Endothelial cell of umbilical vein (primary cell): ENCODE results near the gene VIPR2. TPM values are rescaled to one million over a fixed set of nuclear protein-coding genes. Genes with fewer than 3 reads are reported as not detected.

Source experiments
- BruUV-seq: library from RNA; stranded (reverse); fragments of 400-500 nt; replicated peaks from 2 replicates; lab custom pipeline; 2021; lab: Mats Ljungman, UMichigan
- CTCF ChIA-PET: fragments of 300-600, 350-600 bp; sonication (Branson Sonifier 250); formaldehyde crosslinking; loops from one replicate; lab custom pipeline; 2021; ENCODE audit warnings: antibody characterized with exemption, inconsistent platforms; lab: Charles Lee
- POLR2A ChIA-PET: fragments of 300-600, 350-600 bp; sonication (Branson Sonifier 250); formaldehyde crosslinking; loops from one replicate; lab custom pipeline; 2021; ENCODE audit warnings: antibody characterized with exemption, inconsistent platforms; lab: Charles Lee
- DNase-seq: peaks from one replicate; pipeline ENCODE4 v3.0.0-alpha.2; 2011; ENCODE audit warnings: low read depth, low spot score
- FAIRE-seq: peaks from 2 replicates; lab custom pipeline; 2011; peaks lifted over from hg19 to GRCh38; lab: Jason Lieb, UNC
- H2AFZ ChIP-seq: 2 replicates; pipeline ENCODE4 v1.6.0; 2012; ENCODE audit warnings: low read depth, low read length, control low read depth, inconsistent platforms
- H3K27ac ChIP-seq: 2 replicates; pipeline ENCODE4 v1.5.1; 2011; ENCODE audit warnings: low read depth, mild to moderate bottlenecking, control low read depth, low read length, moderate library complexity; ENCODE audit not compliant: insufficient read depth
- H3K27me3 ChIP-seq, 2 experiments: 2 replicates each; pipeline versions ENCODE4 v1.6.0 to v1.6.1; 2011; ENCODE audit warnings: low read length in 2 of 2, mixed read lengths in 1 of 2; ENCODE audit not compliant: control insufficient read depth in 2 of 2, insufficient read depth in 2 of 2
- H3K36me3 ChIP-seq, 2 experiments: 2 replicates in 1 of 2; 3 replicates in 1 of 2; pipeline ENCODE4 v1.5.1; 2011; ENCODE audit warnings: low read length in 2 of 2, mild to moderate bottlenecking in 1 of 2, moderate library complexity in 1 of 2; ENCODE audit not compliant: control insufficient read depth in 2 of 2, insufficient read depth in 2 of 2; ENCODE audit errors: extremely low read depth in 1 of 2
- H3K4me1 ChIP-seq: 3 replicates; pipeline ENCODE4 v1.5.1; 2011; ENCODE audit warnings: mild to moderate bottlenecking, low read length; ENCODE audit not compliant: control insufficient read depth, insufficient read depth; ENCODE audit errors: extremely low read depth
- H3K4me2 ChIP-seq: 2 replicates; pipeline ENCODE4 v1.6.1; 2011; ENCODE audit warnings: low read length, control low read depth, mixed read lengths; ENCODE audit not compliant: insufficient read depth
- H3K4me3 ChIP-seq, 3 experiments: fragments of 200-600 bp in 1 of 3; sonication (generic), shearing (Covaris generic) in 1 of 3; replicated peaks in 1 of 3; 2 replicates each; pipeline ENCODE4 v1.5.1; 2011 to 2016; ENCODE audit warnings: control low read depth in 3 of 3, low read length in 3 of 3, mild to moderate bottlenecking in 2 of 3, inconsistent platforms in 1 of 3, low read depth in 1 of 3, moderate library complexity in 1 of 3; ENCODE audit not compliant: insufficient read depth in 1 of 3
- H3K79me2 ChIP-seq: 2 replicates; pipeline ENCODE4 v1.6.0; 2012; ENCODE audit warnings: low read length, inconsistent platforms; ENCODE audit not compliant: control insufficient read depth, insufficient read depth
- H3K9ac ChIP-seq: replicated peaks from 2 replicates; pipeline ENCODE3; 2011; ENCODE audit warnings: low read length, control low read depth; ENCODE audit not compliant: insufficient read depth; ENCODE audit errors: extremely low read depth
- H3K9me1 ChIP-seq: replicated peaks from 3 replicates; pipeline ENCODE4 v1.6.0; 2011; ENCODE audit warnings: mild to moderate bottlenecking, low read length; ENCODE audit not compliant: control insufficient read depth, insufficient read depth; ENCODE audit errors: extremely low read depth
- H3K9me3 ChIP-seq: replicated peaks from 2 replicates; pipeline ENCODE4 v1.5.1; 2012; ENCODE audit warnings: low read length, inconsistent platforms; ENCODE audit not compliant: control insufficient read depth, insufficient read depth
- H4K20me1 ChIP-seq: replicated peaks from 2 replicates; pipeline ENCODE3; 2011; ENCODE audit warnings: mild to moderate bottlenecking, low read length; ENCODE audit not compliant: control insufficient read depth, insufficient read depth; ENCODE audit errors: extremely low read depth
- CTCF ChIP-seq, 2 donors: IDR thresholded peaks; 1 replicate in 1 of 2; 2 replicates in 1 of 2; pipeline ENCODE4 v1.5.1; 2011; ENCODE audit warnings: low read length in 2 of 2, mild to moderate bottlenecking in 2 of 2, moderate library complexity in 2 of 2, control low read depth in 1 of 2, inconsistent platforms in 1 of 2, low read depth in 1 of 2; ENCODE audit not compliant: insufficient read depth in 1 of 2; ENCODE audit errors: extremely low read depth in 1 of 2
- EZH2 ChIP-seq: IDR thresholded peaks from 2 replicates; pipeline ENCODE4 v1.6.1; 2012; ENCODE audit warnings: borderline replicate concordance, low read depth, mild to moderate bottlenecking, moderate library complexity, low read length, inconsistent platforms; ENCODE audit not compliant: severe bottlenecking
- FOS ChIP-seq: IDR thresholded peaks from 2 replicates; pipeline ENCODE4 v1.6.1; 2011; ENCODE audit warnings: mild to moderate bottlenecking, low read length, moderate library complexity, borderline replicate concordance; ENCODE audit not compliant: insufficient read depth
- GATA2 ChIP-seq: IDR thresholded peaks from 2 replicates; pipeline ENCODE4 v1.7.0; 2011; ENCODE audit warnings: low read depth, mild to moderate bottlenecking, moderate library complexity, mixed read lengths, low read length; ENCODE audit not compliant: insufficient read length, insufficient read depth
- JUN ChIP-seq: IDR thresholded peaks from 2 replicates; pipeline ENCODE4 v1.6.1; 2011; ENCODE audit warnings: borderline replicate concordance, low read depth; ENCODE audit not compliant: insufficient read length, insufficient read depth
- MAX ChIP-seq: IDR thresholded peaks from 2 replicates; pipeline ENCODE4 v1.6.1; 2011; ENCODE audit not compliant: insufficient read depth, insufficient read length
- MYC ChIP-seq: IDR thresholded peaks from one replicate; pipeline ENCODE4 v1.6.1; 2011; ENCODE audit warnings: mild to moderate bottlenecking, low read depth, low read length
- POLR2A ChIP-seq: IDR thresholded peaks from 2 replicates; pipeline ENCODE4 v1.6.1; 2012; ENCODE audit warnings: low read depth, mild to moderate bottlenecking, control low read depth, low read length
- POLR2AphosphoS5 ChIP-seq: IDR thresholded peaks from 2 replicates; pipeline ENCODE4 v1.6.1; 2012; ENCODE audit warnings: low read depth, mild to moderate bottlenecking, control low read depth, low read length, moderate library complexity; ENCODE audit not compliant: insufficient read depth
- dilution Hi-C: fragments of 300-500 bp; cut with MboI; formaldehyde crosslinking; loops from one replicate; pipeline ENCODE4 v1.15.0; 2019; ENCODE audit warnings: low sequenced_read_pairs; ENCODE audit not compliant: extremely low pct_ligation_motif_present
- intact Hi-C: fragments of 100-400 bp; cut with micrococcal nuclease; formaldehyde crosslinking; loops from one replicate; pipeline ENCODE4 v1.10.0; 2022
- polyA plus RNA-seq, 4 experiments: library from polyadenylated mRNA; depleted of rRNA in 3 of 4; stranded (reverse) in 3 of 4; unstranded in 1 of 4; fragments of >200 nt; gene quantifications; 2 replicates each; pipeline versions ENCODE4 v1.2.1 to v1.2.3, GENCODE V29; 2011 to 2012; ENCODE audit warnings: missing spikeins in 1 of 4
- total RNA-seq: library from RNA; stranded (reverse); gene quantifications from 2 replicates; pipeline ENCODE4 v1.2.3, GENCODE V29; 2021

Gene VIPR2
- total and polyA plus RNA-seq, 2 donors (not counting 3 experiments of a cell fraction or from before 2014, with no cell fraction given), result not detected

- dilution Hi-C loops, result no loop called here
- no peaks in the 10 kb centered on the region for H3K79me2 ChIP-seq
- no TSS peak for BruUV-seq
- H3K9ac ChIP-seq, result no peak overlapping the region
- H3K9me1 ChIP-seq, result no peaks in the 10 kb centered on the region
- H3K27me3 ChIP-seq, result peaks cover 3 to 5% of the 10 kb centered on the region in 2 experiments
- no peaks in the 10 kb centered on the region for H4K20me1 ChIP-seq
- no peak for TF ChIP-seq JUN
- no peak for TF ChIP-seq GATA2
- no peak for TF ChIP-seq MYC
- TF ChIP-seq POLR2AphosphoS5, result no peak
- no peak for TF ChIP-seq MAX
- TF ChIP-seq FOS, result no peak
- TF ChIP-seq EZH2, result no peak
- no peak for TF ChIP-seq POLR2A
- TF ChIP-seq CTCF (IDR thresholded peaks at IDR 0.05; ENCODE audit: extremely low read depth in 1 of 2, insufficient read depth in 1 of 2, low read depth in 1 of 2, low read length in 2 of 2), result no peak
- H3K4me2 ChIP-seq, result no peak overlapping the region
- H3K4me1 ChIP-seq, result no peaks in the 10 kb centered on the region
- POLR2A ChIA-PET, result no interaction called here
- CTCF ChIA-PET, result interaction anchor here (1.2 kb wide), 1 partner anchor 20 kb away, joined by 3 read pairs; no protein-coding TSS in a partner anchor
- DNase-seq, result no peak
- no peak overlapping the region for H2AFZ ChIP-seq
- H3K36me3 ChIP-seq, result no peaks in the 10 kb centered on the region
- H3K9me3 ChIP-seq, result no peaks in the 10 kb centered on the region
- intact Hi-C loops, result no loop called here
- H3K27ac ChIP-seq, result no peak overlapping the region
- FAIRE-seq, result no peak
- no peak overlapping the region for H3K4me3 ChIP-seq
Observed at GRCh38 chr7:158997110-158997453, 147.6 kb downstream of the VIPR2 start.
